ENCODE measurements around the gene MCM7.

GRCh38 chr7:100099452-100099851 is 1.7 kb downstream of the MCM7 start:
- TF ChIP-seq CTCF (IDR thresholded peaks at IDR 0.05; ENCODE audit: insufficient read depth, low read length, poor library complexity, severe bottlenecking) (no peak), EZH2phosphoT487 (conservative IDR thresholded peaks at IDR 0.05; ENCODE audit: low read length) (no peak)

Measured in SU-DHL-6 (cell line).